HepG2 (cell line): Measurements from ENCODE around the gene SGMS1.

Experiments
- JUND ChIP-seq: sonication (generic); formaldehyde crosslinking; IDR thresholded peaks from 2 replicates; pipeline ENCODE4 v1.8.0; 2022; ENCODE audit warnings: mild to moderate bottlenecking, missing genetic modification reagents
- POLR2A ChIP-seq, 2 experiments: IDR thresholded peaks; 2 replicates each; pipeline ENCODE4 v1.6.1; 2011; ENCODE audit warnings: low read depth in 2 of 2, low read length in 2 of 2, mild to moderate bottlenecking in 1 of 2, moderate library complexity in 1 of 2; ENCODE audit not compliant: insufficient read depth in 1 of 2
- POLR2AphosphoS2 ChIP-seq: IDR thresholded peaks from 2 replicates; pipeline ENCODE4 v1.6.1; 2011; ENCODE audit warnings: low read depth, low read length, improper control_type of control experiment
- PTBP1 ChIP-seq: fragments of 200-400 bp; formaldehyde crosslinking; IDR thresholded peaks from 2 replicates; pipeline ENCODE4 v1.6.1; 2018; ENCODE audit warnings: low read length, low read depth; ENCODE audit not compliant: poor library complexity, severe bottlenecking
- YY1 ChIP-seq: IDR thresholded peaks from 2 replicates; pipeline ENCODE4 v1.6.1; 2011; ENCODE audit warnings: low read length, low read depth, moderate library complexity, mild to moderate bottlenecking; ENCODE audit not compliant: insufficient read depth, insufficient replicate concordance
- ZKSCAN1 ChIP-seq: fragments of 150-350 bp; IDR thresholded peaks from 2 replicates; pipeline ENCODE4 v1.6.1; 2014; ENCODE audit warnings: low read length
- TF ChIP-seq, protein P1 (sequence below): sonication (generic); formaldehyde crosslinking; conservative IDR thresholded peaks from 2 replicates; pipeline ENCODE4 v1.4.0; 2020; ENCODE audit warnings: missing genetic modification reagents
- TF ChIP-seq, protein P2 (sequence below): sonication (generic); formaldehyde crosslinking; IDR thresholded peaks from 2 replicates; pipeline ENCODE4 v1.5.0; 2020; ENCODE audit warnings: mild to moderate bottlenecking, missing genetic modification reagents, moderate library complexity
- TF ChIP-seq, protein P3 (sequence below): sonication (generic); formaldehyde crosslinking; IDR thresholded peaks from 2 replicates; pipeline ENCODE4 v1.8.1; 2023; ENCODE audit warnings: mild to moderate bottlenecking, moderate library complexity, missing genetic modification reagents
- TF ChIP-seq, protein P4 (sequence below): sonication (generic); formaldehyde crosslinking; IDR thresholded peaks from 2 replicates; pipeline ENCODE4 v1.4.0; 2020; ENCODE audit warnings: missing genetic modification reagents
- TF ChIP-seq, protein P5 (sequence below): sonication (generic); formaldehyde crosslinking; IDR thresholded peaks from 2 replicates; pipeline ENCODE4 v1.4.0; 2020; ENCODE audit warnings: missing genetic modification reagents
- TF ChIP-seq, protein P6 (sequence below): sonication (generic); formaldehyde crosslinking; IDR thresholded peaks from 2 replicates; pipeline ENCODE4 v1.5.0; 2020; ENCODE audit warnings: mild to moderate bottlenecking, missing genetic modification reagents
- TF ChIP-seq, protein P7 (sequence below): sonication (generic); formaldehyde crosslinking; IDR thresholded peaks from 2 replicates; pipeline ENCODE4 v1.4.0; 2020; ENCODE audit warnings: missing genetic modification reagents

DNA sequence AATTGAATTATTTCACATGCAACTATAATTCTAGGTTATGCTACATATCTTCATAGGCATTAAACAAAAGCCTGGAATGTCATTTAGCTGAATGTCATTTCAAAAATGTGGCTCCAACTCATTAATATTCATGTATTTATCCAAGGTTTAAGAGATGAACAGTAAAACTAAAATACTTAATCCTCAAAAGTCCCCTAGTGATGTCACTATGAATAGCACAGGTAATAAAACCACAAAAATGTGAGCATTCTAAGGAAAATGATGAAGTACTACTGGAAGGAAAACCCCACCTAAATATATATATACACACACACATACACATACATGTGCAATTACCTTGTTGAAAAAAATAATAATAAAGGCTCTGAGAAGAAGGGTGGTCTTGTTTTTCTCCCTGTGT, 218.0 kb downstream of the SGMS1 start:
- TF ChIP-seq, protein P1, sequence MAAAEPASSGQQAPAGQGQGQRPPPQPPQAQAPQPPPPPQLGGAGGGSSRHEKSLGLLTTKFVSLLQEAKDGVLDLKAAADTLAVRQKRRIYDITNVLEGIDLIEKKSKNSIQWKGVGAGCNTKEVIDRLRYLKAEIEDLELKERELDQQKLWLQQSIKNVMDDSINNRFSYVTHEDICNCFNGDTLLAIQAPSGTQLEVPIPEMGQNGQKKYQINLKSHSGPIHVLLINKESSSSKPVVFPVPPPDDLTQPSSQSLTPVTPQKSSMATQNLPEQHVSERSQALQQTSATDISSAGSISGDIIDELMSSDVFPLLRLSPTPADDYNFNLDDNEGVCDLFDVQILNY = no peak
- TF ChIP-seq, protein P2, sequence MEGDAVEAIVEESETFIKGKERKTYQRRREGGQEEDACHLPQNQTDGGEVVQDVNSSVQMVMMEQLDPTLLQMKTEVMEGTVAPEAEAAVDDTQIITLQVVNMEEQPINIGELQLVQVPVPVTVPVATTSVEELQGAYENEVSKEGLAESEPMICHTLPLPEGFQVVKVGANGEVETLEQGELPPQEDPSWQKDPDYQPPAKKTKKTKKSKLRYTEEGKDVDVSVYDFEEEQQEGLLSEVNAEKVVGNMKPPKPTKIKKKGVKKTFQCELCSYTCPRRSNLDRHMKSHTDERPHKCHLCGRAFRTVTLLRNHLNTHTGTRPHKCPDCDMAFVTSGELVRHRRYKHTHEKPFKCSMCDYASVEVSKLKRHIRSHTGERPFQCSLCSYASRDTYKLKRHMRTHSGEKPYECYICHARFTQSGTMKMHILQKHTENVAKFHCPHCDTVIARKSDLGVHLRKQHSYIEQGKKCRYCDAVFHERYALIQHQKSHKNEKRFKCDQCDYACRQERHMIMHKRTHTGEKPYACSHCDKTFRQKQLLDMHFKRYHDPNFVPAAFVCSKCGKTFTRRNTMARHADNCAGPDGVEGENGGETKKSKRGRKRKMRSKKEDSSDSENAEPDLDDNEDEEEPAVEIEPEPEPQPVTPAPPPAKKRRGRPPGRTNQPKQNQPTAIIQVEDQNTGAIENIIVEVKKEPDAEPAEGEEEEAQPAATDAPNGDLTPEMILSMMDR = no peak
- TF ChIP-seq YY1 = no peak
- TF ChIP-seq, protein P3, sequence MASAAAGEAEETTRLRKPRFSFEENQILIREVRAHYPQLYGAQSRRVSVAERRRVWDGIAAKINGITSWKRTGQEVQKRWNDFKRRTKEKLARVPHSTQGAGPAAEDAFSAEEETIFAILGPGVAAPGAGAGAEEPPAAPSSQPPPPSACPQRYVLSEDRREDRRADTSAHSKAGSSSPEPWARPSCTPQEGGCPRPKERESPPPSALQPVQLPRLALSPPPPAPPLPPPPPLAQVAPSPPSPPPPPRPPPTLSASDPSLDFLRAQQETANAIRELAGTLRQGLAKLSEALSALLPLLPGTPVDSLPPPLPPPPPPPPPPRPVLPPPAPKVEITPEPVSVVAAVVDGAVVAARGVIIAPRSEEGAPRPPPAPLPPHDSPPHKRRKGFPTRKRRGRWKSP (CRISPR knock-in tag) = no peak
- TF ChIP-seq ZKSCAN1 = no peak
- no peak for TF ChIP-seq POLR2A (IDR thresholded peaks at IDR 0.05; ENCODE audit: insufficient read depth in 1 of 2, low read depth in 2 of 2, low read length in 2 of 2)
- no peak for TF ChIP-seq POLR2AphosphoS2
- TF ChIP-seq, protein P4, sequence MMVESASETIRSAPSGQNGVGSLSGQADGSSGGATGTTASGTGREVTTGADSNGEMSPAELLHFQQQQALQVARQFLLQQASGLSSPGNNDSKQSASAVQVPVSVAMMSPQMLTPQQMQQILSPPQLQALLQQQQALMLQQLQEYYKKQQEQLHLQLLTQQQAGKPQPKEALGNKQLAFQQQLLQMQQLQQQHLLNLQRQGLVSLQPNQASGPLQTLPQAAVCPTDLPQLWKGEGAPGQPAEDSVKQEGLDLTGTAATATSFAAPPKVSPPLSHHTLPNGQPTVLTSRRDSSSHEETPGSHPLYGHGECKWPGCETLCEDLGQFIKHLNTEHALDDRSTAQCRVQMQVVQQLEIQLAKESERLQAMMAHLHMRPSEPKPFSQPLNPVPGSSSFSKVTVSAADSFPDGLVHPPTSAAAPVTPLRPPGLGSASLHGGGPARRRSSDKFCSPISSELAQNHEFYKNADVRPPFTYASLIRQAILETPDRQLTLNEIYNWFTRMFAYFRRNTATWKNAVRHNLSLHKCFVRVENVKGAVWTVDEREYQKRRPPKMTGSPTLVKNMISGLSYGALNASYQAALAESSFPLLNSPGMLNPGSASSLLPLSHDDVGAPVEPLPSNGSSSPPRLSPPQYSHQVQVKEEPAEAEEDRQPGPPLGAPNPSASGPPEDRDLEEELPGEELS (CRISPR knock-in tag) = no peak
- TF ChIP-seq, protein P5, sequence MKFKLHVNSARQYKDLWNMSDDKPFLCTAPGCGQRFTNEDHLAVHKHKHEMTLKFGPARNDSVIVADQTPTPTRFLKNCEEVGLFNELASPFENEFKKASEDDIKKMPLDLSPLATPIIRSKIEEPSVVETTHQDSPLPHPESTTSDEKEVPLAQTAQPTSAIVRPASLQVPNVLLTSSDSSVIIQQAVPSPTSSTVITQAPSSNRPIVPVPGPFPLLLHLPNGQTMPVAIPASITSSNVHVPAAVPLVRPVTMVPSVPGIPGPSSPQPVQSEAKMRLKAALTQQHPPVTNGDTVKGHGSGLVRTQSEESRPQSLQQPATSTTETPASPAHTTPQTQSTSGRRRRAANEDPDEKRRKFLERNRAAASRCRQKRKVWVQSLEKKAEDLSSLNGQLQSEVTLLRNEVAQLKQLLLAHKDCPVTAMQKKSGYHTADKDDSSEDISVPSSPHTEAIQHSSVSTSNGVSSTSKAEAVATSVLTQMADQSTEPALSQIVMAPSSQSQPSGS (CRISPR knock-in tag) = no peak
- no peak for TF ChIP-seq JUND
- TF ChIP-seq, protein P6, sequence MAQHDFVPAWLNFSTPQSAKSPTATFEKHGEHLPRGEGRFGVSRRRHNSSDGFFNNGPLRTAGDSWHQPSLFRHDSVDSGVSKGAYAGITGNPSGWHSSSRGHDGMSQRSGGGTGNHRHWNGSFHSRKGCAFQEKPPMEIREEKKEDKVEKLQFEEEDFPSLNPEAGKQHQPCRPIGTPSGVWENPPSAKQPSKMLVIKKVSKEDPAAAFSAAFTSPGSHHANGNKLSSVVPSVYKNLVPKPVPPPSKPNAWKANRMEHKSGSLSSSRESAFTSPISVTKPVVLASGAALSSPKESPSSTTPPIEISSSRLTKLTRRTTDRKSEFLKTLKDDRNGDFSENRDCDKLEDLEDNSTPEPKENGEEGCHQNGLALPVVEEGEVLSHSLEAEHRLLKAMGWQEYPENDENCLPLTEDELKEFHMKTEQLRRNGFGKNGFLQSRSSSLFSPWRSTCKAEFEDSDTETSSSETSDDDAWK (CRISPR knock-in tag) = no peak
- TF ChIP-seq, protein P7, sequence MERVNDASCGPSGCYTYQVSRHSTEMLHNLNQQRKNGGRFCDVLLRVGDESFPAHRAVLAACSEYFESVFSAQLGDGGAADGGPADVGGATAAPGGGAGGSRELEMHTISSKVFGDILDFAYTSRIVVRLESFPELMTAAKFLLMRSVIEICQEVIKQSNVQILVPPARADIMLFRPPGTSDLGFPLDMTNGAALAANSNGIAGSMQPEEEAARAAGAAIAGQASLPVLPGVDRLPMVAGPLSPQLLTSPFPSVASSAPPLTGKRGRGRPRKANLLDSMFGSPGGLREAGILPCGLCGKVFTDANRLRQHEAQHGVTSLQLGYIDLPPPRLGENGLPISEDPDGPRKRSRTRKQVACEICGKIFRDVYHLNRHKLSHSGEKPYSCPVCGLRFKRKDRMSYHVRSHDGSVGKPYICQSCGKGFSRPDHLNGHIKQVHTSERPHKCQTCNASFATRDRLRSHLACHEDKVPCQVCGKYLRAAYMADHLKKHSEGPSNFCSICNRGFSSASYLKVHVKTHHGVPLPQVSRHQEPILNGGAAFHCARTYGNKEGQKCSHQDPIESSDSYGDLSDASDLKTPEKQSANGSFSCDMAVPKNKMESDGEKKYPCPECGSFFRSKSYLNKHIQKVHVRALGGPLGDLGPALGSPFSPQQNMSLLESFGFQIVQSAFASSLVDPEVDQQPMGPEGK (CRISPR knock-in tag) = no peak
- TF ChIP-seq PTBP1 = no peak
